Stimulated activated CD4-positive, alpha-beta T cell treated with anti-CD3 and anti-CD28 coated beads, Interleukin-15, amount 100 ng/mL, for 24 hours (primary cell): Measurements from ENCODE around the gene C6orf52.
"Not testable (repeated sequence)": the region's sequence is repeated elsewhere in the genome, so short reads cannot be mapped to it uniquely, and the experiment has no call there.

Experiments used
- DNase-seq: peaks from one replicate; pipeline ENCODE4 v3.0.0-alpha.2; 2020

Gene C6orf52

DNA sequence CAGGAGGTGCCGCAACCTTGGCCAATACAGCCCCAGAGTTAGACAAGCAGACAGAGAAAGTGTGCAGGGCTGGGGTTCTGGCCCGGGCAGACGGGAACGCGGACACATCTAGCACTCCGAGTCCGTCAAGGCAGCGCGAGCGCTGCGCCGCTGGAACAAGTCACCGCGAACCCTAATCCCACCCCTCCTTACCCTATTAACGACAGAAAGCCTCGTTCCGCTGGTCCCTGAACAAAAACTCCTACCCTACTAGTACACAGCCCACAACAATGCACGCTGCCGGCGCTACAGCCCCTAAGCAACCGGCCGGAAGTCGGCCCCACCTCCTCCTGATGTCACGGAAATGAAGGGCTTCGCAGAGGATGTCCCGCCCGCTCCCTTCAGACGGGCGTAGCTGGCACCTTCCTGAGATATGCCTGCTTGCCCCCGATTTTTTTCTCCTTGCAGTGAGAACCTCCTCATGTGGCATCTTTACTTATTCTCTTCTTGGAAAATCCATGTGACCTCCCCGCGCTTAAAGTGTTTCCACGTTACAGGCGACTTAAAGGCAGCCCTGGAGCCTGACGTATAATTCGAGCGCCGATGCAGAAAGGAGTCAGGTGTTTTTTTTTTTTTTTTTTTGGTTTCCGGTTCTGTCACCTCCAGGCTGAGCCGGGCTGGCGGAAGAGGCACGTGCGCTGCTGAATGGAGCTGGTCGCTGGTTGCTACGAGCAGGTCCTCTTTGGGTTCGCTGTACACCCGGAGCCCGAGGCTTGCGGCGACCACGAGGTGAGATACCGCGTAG, at the start of gene C6orf52, which contains the start of gene PAK1IP1:
TSS of gene C6orf52 (minus strand) at position 315 of the 784 bp plus-strand sequence. CDS start 7,066 bp downstream, outside the sequence.
TSS of gene PAK1IP1 (plus strand) at position 671 of the 784 bp plus-strand sequence. CDS start at position 685, 14 bp downstream.
- peak; percentile 94 for DNase-seq

DNA sequence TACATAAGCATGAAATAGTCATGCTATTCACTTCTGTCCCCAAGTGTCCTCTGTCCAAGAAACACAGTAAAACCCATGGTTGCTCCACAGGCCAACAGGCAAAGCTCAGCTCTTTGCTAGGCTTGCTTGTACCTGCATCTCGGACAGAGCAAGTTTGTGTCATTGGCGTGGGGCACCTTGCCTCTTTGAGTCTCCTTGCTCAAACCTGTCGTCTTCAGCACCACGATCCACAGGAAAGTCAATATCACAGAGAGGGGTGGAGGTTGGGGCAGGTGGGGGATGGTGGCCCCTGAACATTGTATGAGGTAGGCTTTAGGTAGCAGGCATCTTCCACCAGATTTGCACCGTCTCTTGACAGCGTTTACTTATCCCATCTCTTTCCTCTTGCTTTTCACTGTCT, 49.1 kb upstream of the C6orf52 start:
- DNase-seq: no peak

DNA sequence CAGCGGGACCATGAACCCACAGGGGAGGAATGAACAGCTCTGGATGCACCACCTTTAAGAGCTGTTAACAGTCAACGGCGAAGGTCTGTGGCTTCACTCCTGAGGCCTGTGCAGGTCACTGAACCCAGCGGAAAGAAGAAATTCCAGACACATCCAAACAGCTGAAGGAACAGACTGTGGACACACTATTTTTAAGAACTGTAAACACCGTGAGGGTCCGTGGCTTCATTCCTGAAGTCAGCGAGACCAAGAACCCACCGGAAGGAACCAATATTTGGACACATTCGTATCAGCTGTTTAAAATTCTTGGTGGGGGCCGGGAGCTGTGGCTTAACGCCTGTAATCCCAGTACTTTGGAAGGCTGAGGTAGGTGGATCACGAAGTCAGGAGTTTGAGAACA, 47.8 kb upstream of the C6orf52 start:
- no peak for DNase-seq

DNA sequence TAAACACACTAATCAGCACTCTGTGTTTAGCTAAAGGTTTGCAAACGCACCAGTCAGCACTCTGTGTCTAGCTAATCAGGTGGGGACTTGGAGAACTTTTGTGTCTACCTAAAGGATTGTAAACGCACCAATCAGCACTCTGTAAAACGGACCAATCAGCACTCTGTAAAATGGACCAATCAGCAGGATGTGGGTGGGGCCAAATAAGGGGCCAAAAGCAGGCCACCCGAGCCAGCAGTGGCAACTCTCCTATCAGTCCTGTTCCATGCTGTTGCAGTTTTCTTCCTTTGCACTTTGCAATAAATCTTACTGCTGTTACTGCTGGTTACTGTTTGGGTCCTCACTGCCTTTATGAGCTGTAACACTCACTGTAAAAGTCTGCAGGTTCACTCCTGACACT, 47.2 kb upstream of the C6orf52 start:
- not testable (repeated sequence) for DNase-seq

DNA sequence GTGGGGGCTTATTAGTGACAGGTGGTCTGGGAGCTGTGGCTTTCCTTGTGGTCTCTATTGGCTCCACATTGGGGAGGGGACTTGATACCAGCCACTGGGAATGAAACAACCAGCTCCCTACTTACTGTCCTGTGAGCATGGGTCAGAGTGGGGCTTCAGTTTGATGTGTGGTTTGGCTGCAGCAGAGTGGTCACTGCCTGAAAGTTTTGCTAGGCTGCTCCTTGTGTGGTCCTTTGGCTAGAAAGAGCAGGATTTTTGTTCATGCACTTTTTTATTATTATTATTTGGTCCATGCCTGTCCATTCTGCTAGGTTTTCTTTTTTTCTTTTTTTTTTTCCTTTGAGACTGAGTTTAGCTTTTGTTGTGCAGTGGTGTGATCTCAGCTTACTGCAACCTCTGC, 45.6 kb upstream of the C6orf52 start:
- DNase-seq: no peak

DNA sequence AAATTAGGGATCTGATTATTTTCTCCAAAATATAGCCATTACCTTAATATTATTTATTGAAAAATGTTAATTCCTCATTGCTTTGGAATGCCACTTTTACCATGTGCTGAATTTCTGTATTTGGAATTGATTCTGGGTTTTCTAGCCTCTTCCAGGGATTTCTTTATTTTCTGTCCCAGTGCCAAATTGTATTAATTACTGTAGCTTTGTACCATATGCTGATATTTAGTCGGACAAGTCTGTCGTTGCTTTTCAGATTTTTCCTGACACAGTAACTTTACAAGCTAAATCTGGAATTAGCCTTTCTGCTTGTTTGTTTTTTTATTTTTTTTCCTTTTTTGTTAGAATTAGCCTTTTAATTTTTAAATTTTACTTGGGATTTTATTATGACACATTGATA, 42.3 kb upstream of the C6orf52 start:
- DNase-seq: no peak

DNA sequence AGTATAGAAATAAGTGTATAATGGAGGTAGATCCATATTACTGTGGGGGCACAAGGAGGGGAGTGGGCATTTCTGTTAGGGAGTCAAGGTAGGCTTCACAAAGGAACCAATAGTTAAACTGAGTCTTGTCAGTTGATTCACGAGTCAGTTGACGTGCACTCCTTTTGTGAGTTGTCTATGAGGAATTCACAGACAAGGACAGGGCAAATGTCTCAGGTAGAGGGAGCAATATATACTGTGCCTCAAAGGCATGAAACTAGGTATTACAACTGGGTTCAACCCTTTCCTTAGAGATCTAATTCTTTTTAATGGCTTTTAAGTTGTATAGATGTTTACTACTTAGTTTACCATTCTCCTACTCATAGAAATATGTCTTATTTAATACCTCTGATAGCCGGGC, 39.4 kb upstream of the C6orf52 start:
- DNase-seq: no peak

DNA sequence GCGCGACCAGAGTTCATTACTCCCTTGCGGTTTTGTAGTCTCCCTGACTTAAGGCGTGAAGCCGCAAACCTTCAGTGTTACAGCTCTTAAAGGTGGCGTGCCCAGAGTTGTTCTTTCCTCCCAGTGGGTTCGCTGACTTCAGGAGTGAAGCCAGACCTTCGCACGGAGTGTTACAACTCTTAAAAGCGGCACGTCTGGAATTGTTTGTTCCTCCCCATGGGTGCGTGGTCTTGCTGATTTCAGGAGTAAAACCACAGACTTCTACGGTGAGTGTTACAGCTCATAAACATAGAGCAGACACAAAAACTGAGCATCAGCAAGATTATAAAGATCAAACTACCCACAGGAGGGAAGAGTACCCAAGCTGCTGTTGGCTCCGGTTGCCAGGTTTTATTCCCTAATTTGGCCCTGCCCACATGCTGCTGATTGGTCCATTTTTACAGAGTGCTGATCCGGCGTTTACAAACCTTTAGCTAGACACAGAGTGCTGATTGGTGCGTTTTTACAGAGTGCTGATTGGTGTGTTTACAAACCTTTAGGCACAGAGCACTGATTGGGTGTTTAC, 38.8 kb upstream of the C6orf52 start:
- no peak for DNase-seq

GRCh38 chr6:10730254-10730653, 35.8 kb upstream of the C6orf52 start:
- DNase-seq: no peak

- DNase-seq: no peak
Measured at GRCh38 chr6:10725716-10726115, 31.3 kb upstream of the C6orf52 start.

DNA sequence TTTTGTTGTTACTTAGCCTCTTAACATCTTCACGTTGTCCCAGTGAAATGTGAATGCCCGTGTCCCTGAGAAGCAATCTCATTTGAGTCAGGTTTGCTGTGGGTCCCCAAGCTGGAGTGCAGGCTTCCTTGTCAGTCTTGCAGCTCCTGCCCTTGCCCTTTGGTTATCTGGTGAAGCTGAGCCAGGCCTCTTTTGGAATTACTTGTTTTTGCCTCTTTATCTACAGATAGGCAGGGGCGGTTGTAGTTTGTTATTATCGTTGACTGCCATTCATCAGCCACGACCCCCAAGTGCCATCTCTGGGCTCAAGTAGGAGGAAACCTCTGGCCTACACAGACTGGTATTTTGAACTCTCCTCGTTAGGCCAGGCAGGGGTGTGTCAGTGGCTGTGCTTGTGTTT, 30.6 kb upstream of the C6orf52 start:
- no peak for DNase-seq

DNA sequence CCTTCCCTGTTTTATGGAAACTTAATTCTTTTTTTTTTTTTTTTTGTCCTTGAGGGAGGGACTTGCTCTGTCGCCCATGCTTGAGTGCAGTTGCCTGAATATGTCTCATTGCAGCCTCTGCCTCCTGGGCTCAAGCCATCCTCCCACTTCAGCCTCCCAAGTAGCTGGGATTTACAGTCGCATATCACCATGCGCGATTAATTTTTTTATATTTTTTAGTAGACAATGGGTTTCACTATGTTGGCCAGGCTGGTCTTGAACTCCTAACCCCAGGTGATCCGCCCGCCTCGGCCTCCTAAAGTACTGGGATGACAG, 29.1 kb upstream of the C6orf52 start:
- DNase-seq: peak; percentile 8

- DNase-seq: peak; percentile 97
Measured at GRCh38 chr6:10722820-10723566, 28.6 kb upstream of the C6orf52 start, which contains the start of gene TMEM14C. TMEM14C (plus strand) TSS chr6:10723070; CDS start chr6:10724614, 1,544 bp downstream.

DNA sequence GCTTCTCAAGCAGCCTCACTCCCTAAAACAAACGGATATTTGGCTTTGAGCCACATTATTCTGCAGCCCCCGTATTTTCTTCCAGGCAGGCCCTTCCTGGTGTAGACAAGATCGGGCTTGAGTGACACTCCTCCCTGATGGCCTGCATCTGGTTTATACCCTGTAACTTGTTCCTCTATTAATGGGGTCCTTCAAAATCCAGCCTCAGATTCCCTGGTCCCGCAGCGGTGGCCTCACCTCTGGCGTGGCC, 28.1 kb upstream of the C6orf52 start:
- DNase-seq: no peak

DNA sequence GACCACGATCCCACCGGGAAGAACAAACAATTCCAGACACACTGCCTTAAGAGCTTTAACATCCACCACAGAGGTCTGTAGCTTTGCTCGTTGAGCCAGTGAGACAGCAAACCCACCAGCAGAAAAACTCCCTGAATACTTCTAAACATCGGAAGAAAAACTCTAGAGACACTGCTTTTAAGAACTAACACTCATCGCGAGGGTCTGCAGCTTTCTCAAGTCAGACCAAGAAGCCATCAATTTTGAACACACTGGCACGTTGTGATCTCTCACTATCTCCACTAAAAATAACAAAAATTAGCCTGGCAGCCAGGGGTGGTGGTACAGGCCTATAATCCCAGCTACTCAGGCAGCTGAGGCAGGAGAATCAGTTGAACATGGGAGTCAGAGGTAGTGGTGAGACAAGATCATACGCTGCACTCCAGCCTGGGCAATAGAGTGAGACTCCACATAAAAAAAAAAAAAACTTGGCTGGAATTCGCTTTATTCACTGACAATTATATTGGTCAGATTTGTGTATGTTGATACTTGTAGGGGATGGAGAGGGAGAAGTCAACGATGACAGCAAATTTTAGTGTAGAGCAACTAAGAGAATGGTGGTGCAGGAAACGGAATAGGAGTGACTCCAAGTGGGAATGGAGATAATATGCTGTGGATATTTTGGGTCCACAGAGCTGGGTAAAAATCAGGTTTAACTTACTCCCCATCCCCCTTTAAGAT, 27.6 kb upstream of the C6orf52 start:
- peak; percentile 4 for DNase-seq

DNA sequence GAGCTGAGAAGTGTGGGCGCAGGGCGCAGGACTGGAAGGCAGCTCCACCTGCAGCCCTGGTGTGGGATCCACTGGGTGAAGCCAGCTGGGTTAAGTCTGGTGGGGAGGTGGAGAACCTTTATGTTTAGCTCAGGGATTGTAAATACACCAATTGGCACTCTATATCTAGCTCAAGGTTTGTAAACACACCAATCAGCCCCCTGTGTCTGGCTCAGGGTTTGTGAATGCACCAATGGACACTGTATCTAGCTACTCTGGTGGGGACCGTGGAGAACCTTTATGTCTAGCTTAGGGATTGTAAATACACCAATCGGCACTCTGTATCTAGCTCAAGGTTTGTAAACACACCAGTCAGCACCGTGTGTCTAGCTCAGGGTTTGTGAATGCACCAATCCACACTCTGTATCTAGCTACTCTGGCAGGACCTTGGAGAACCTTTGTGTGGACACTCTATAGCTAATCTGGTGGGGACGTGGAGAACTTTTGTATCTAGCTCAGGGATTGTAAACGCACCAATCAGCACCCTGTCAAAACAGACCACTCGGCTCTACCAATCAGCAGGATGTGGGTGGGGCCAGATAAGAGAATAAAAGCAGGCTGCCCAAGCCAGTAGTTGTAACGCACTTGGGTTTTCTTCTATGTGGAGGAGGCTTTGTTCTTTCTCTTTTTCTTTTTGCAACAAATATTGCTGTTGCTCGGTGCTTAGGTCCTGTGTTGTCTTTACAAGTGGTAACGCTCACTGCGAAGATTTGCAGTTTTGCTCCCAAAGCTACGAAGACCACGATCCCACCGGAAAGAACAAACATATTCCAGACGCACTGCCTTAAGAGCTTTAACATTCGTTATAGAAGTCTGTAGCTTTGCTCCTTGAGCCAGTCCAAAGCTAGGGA, 26.8 kb upstream of the C6orf52 start:
- peak; percentile 13 for DNase-seq

DNA sequence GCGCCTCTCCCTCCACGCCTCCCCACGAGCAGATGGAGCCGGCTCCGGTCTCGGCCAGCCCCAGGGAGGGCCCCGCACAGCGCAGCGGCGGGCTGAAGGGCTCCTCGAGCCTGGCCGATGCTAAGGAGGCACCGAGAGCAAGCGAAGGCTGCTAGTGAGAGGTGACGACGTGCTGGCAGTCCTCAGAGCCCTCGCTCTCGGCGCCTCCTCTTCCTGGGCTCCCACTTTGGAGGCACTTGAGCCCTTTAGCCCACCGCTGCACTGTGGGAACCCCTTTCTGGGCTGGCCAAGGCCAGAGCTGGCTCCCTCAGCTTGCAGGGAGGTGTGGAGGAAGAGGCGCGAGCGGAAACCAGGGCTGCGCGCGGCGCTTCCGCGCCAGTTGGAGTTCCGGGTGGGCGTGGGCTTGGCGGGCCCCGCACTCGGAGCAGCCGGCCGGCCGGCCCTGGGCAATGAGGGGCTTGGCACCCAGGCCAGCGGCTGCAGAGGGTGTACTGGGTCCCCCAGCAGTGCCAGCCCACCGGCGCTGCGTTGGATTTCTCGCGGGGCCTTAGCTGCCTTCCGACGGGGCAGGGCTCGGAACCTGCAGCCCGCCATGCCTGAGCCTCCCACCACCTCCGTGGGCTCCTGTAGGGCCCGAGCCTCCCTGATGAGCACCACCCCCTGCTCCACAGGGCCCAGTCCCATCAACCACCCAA, 26.0 kb upstream of the C6orf52 start:
- peak; percentile 67 for DNase-seq

DNA sequence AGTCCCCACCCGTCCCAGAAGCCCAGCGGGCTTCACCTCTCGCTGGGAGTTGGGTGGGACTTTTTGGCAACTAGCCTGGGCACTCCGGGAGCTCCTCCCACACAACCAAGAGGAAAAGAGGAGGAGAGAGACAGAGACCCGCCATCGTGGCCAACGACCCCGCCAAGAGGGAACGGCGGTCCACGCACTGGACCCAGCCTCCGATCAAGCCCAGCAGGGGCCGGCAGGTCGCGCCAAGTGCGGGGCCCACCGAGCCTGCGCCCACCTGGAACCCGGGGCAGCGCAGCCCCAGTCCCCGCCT, 25.5 kb upstream of the C6orf52 start:
- DNase-seq: no peak

- DNase-seq: peak; percentile 49
Measured at GRCh38 chr6:10719296-10719963, 25.0 kb upstream of the C6orf52 start.

DNA sequence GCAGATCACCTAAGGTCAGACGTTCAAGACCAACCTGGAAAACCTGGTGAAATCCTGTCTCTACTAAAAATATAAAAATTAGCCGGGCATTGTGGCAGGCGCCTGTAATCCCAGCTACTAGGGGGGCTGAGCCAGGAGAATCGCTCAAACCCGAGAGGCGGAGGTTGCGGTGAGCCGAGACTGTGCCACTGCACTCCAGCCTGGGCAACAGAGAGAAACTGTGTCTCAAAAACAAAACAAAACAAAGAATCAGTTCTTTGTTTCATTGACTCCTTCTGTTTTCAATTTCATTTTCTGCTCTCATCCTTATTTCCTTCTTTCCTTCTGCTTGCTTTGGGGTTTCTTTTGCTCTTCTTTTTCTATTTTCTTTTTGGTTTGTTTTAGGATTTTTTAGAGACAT, 19.5 kb upstream of the C6orf52 start:
- no peak for DNase-seq

DNA sequence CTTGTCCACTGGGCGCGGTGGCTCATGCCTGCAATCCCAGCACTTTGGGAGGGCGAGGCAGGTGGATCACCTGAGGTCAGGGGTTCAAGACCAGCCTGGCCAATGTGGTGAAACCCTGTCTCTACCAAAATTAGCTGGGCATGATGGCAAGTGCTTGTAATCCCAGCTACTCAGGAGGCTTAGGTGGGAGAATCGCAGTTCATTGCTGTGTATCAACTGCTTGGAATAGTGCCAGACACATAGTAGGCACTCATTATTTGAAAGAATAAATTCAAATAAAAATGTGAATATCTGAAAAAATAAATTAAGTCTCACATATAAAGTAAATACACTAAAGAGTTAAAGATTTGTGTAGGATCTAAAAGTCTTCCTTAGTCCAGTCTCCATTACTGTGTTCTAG, 2.2 kb upstream of the C6orf52 start:
- no peak for DNase-seq
